ENCODE results near the gene SLC6A12.
"Not testable (repeated sequence)": the region's sequence is repeated elsewhere in the genome, so short reads cannot be mapped to it uniquely, and the experiment has no call there.

The SLC6A12 gene

GRCh38 chr12:237026-237815 lies 23.3 kb upstream of the SLC6A12 start:
- no peak for ATAC-seq
- TF ChIP-seq TCF4 (CRISPR knock-in tag; IDR thresholded peaks at IDR 0.05; ENCODE audit: borderline replicate concordance) (no peak), ZNF70 (CRISPR knock-in tag; IDR thresholded peaks at IDR 0.05) (no peak), ZFP30 (CRISPR knock-in tag; IDR thresholded peaks at IDR 0.05) (no peak), ZNF565 (CRISPR knock-in tag; conservative IDR thresholded peaks at IDR 0.05; ENCODE audit: low read depth) (no peak), ZC3H10 (CRISPR knock-in tag; IDR thresholded peaks at IDR 0.05) (no peak), GLIS3 (CRISPR knock-in tag; IDR thresholded peaks at IDR 0.05) (no peak), PATZ1 (CRISPR knock-in tag; IDR thresholded peaks at IDR 0.05; ENCODE audit: borderline replicate concordance) (no peak), CSDC2 (CRISPR knock-in tag; IDR thresholded peaks at IDR 0.05) (no peak), PPARA (CRISPR knock-in tag; IDR thresholded peaks at IDR 0.05; ENCODE audit: borderline replicate concordance) (no peak), ARNTL (CRISPR knock-in tag; IDR thresholded peaks at IDR 0.05; ENCODE audit: borderline replicate concordance, low read depth) (no peak), TOX (CRISPR knock-in tag; IDR thresholded peaks at IDR 0.05; ENCODE audit: borderline replicate concordance) (no peak), BACH2 (CRISPR knock-in tag; IDR thresholded peaks at IDR 0.05; ENCODE audit: borderline replicate concordance) (no peak), SNAI2 (CRISPR knock-in tag; IDR thresholded peaks at IDR 0.05) (no peak), POU6F1 (CRISPR knock-in tag; IDR thresholded peaks at IDR 0.05; ENCODE audit: borderline replicate concordance, low read depth) (no peak), ISL1 (CRISPR knock-in tag; IDR thresholded peaks at IDR 0.05) (no peak), OSR1 (CRISPR knock-in tag; IDR thresholded peaks at IDR 0.05) (no peak), CSRNP3 (CRISPR knock-in tag; IDR thresholded peaks at IDR 0.05) (no peak), ZNF8 (CRISPR knock-in tag; IDR thresholded peaks at IDR 0.05) (no peak), ZFP3 (CRISPR knock-in tag; IDR thresholded peaks at IDR 0.05) (no peak), ESRRG (CRISPR knock-in tag; IDR thresholded peaks at IDR 0.05) (no peak)

DNA sequence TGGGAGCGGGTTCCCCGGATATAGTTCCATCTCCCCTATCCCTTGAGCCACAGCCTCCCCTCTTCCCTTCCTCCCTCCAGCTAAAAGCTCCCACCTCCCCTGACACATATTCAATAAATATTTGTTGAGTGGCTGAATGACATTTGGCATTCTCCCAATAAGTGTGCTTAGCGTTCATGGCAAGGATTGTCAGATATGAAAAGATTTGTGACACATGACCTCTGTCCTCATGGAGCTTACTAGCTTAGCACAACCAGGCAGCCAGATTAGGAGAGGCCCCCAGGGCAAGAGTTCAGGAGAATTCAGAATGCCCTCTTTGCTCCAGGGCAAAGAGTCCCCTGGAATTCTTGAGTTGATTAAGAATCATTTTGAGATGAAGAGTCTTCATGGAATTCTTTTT lies 22.5 kb upstream of the SLC6A12 start:
- no peak for TF ChIP-seq OSR1 (CRISPR knock-in tag; IDR thresholded peaks at IDR 0.05)
- TF ChIP-seq ZFP3 (CRISPR knock-in tag; IDR thresholded peaks at IDR 0.05): no peak
- TF ChIP-seq PPARA (CRISPR knock-in tag; IDR thresholded peaks at IDR 0.05; ENCODE audit: borderline replicate concordance): no peak
- TF ChIP-seq ZNF8 (CRISPR knock-in tag; IDR thresholded peaks at IDR 0.05): no peak
- TF ChIP-seq RARB (CRISPR knock-in tag; IDR thresholded peaks at IDR 0.05): no peak
- no peak for TF ChIP-seq ZC3H10 (CRISPR knock-in tag; IDR thresholded peaks at IDR 0.05)
- TF ChIP-seq ARNTL (CRISPR knock-in tag; IDR thresholded peaks at IDR 0.05; ENCODE audit: borderline replicate concordance, low read depth): no peak
- no peak for TF ChIP-seq ZNF70 (CRISPR knock-in tag; IDR thresholded peaks at IDR 0.05)
- TF ChIP-seq GLIS3 (CRISPR knock-in tag; IDR thresholded peaks at IDR 0.05): no peak
- no peak for TF ChIP-seq CSDC2 (CRISPR knock-in tag; IDR thresholded peaks at IDR 0.05)
- no peak for TF ChIP-seq POU6F1 (CRISPR knock-in tag; IDR thresholded peaks at IDR 0.05; ENCODE audit: borderline replicate concordance, low read depth)
- TF ChIP-seq ESRRG (CRISPR knock-in tag; IDR thresholded peaks at IDR 0.05): no peak
- no peak for TF ChIP-seq TSHZ2 (CRISPR knock-in tag; IDR thresholded peaks at IDR 0.05)
- no peak for TF ChIP-seq ISL1 (CRISPR knock-in tag; IDR thresholded peaks at IDR 0.05)
- TF ChIP-seq ZNF565 (CRISPR knock-in tag; conservative IDR thresholded peaks at IDR 0.05; ENCODE audit: low read depth): no peak
- no peak for TF ChIP-seq SNAI2 (CRISPR knock-in tag; IDR thresholded peaks at IDR 0.05)
- TF ChIP-seq PATZ1 (CRISPR knock-in tag; IDR thresholded peaks at IDR 0.05; ENCODE audit: borderline replicate concordance): no peak
- TF ChIP-seq CSRNP3 (CRISPR knock-in tag; IDR thresholded peaks at IDR 0.05): no peak
- no peak for ATAC-seq

DNA sequence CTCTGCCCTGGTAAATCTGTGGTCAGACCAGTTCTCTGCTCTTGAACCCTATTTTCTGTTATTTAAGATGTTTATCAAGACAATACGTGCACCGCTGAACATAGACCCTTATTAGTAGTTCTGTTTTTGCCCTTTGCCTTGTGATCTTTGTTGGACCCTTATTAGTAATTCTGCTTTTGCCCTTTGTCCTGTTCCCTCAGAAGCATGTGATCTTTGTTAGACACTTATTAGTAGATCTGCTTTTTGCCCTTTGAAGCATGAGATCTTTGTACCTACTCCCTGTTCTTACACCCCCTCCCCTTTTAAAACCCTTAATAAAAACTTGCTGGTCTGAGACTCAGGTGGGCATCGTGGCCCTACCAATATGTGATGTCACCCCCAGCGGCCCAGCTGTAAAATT lies 22.0 kb upstream of the SLC6A12 start:
- ATAC-seq: not testable (repeated sequence)
